ENCODE data around the gene MT1G.

- TF ChIP-seq POLR2A (IDR thresholded peaks at IDR 0.05) (peak in 1 of 2 donors; percentile 63), CTCF (IDR thresholded peaks at IDR 0.05) (no peak), POLR2AphosphoS5 (IDR thresholded peaks at IDR 0.05) (peak in 1 of 3 donors; percentile 66), EP300 (IDR thresholded peaks at IDR 0.05) (no peak)
Observed at GRCh38 chr16:56637814-56638750, 29.8 kb downstream of the MT1G start, which contains the start of gene MT1A.
